Measurements from ENCODE around the gene DCUN1D1. TPM values are rescaled to one million over a fixed set of nuclear protein-coding genes. Genes with fewer than 3 reads are reported as not detected.

Gene DCUN1D1
- total RNA-seq, 1 donor from 2014 or later = 26.2 TPM

- no peak overlapping the region for H3K4me3 ChIP-seq (ENCODE audit: low read depth, low read length)
- DNase-seq (ENCODE audit: low read depth) = no peak
- no peaks in the 10 kb centered on the region for H3K27me3 ChIP-seq (ENCODE audit: control insufficient read depth, insufficient read depth, low read length)
- no peaks in the 10 kb centered on the region for H3K36me3 ChIP-seq (ENCODE audit: control insufficient read depth, insufficient read depth, low read length)
- no peak for TF ChIP-seq CTCF (IDR thresholded peaks at IDR 0.05; ENCODE audit: insufficient read depth, low read length, poor library complexity, severe bottlenecking)
Observed at GRCh38 chr3:182917134-182917533, 63.2 kb downstream of the DCUN1D1 start.

GRCh38 chr3:182914341-182914740 is 66.0 kb downstream of the DCUN1D1 start:
- no peak for DNase-seq (ENCODE audit: low read depth)
- Histone ChIP-seq H3K4me3 (ENCODE audit: low read depth, low read length) (no peak overlapping the region), H3K27me3 (ENCODE audit: control insufficient read depth, insufficient read depth, low read length) (no peaks in the 10 kb centered on the region), H3K36me3 (ENCODE audit: control insufficient read depth, insufficient read depth, low read length) (no peaks in the 10 kb centered on the region)
- TF ChIP-seq CTCF (IDR thresholded peaks at IDR 0.05; ENCODE audit: insufficient read depth, low read length, poor library complexity, severe bottlenecking) = no peak

- no peak for TF ChIP-seq CTCF (IDR thresholded peaks at IDR 0.05; ENCODE audit: insufficient read depth, low read length, poor library complexity, severe bottlenecking)
- DNase-seq (ENCODE audit: low read depth) = no peak
- H3K4me3 ChIP-seq (ENCODE audit: low read depth, low read length) = no peak overlapping the region
- H3K27me3 ChIP-seq (ENCODE audit: control insufficient read depth, insufficient read depth, low read length) = no peaks in the 10 kb centered on the region
- H3K36me3 ChIP-seq (ENCODE audit: control insufficient read depth, insufficient read depth, low read length) = no peaks in the 10 kb centered on the region
Observed at GRCh38 chr3:182913889-182914288, 66.4 kb downstream of the DCUN1D1 start.

- no peaks in the 10 kb centered on the region for H3K36me3 ChIP-seq (ENCODE audit: control insufficient read depth, insufficient read depth, low read length)
- no peaks in the 10 kb centered on the region for H3K27me3 ChIP-seq (ENCODE audit: control insufficient read depth, insufficient read depth, low read length)
- DNase-seq (ENCODE audit: low read depth) = no peak
- no peak for TF ChIP-seq CTCF (IDR thresholded peaks at IDR 0.05; ENCODE audit: insufficient read depth, low read length, poor library complexity, severe bottlenecking)
- H3K4me3 ChIP-seq (ENCODE audit: low read depth, low read length) = no peak overlapping the region
Observed at GRCh38 chr3:182912474-182912873, 67.9 kb downstream of the DCUN1D1 start.

- no peak overlapping the region for H3K4me3 ChIP-seq (ENCODE audit: low read depth, low read length)
- TF ChIP-seq CTCF (IDR thresholded peaks at IDR 0.05; ENCODE audit: insufficient read depth, low read length, poor library complexity, severe bottlenecking) = no peak
- DNase-seq (ENCODE audit: low read depth) = no peak
- no peaks in the 10 kb centered on the region for H3K27me3 ChIP-seq (ENCODE audit: control insufficient read depth, insufficient read depth, low read length)
- H3K36me3 ChIP-seq (ENCODE audit: control insufficient read depth, insufficient read depth, low read length) = no peaks in the 10 kb centered on the region
Observed at GRCh38 chr3:182911782-182912111, 68.6 kb downstream of the DCUN1D1 start.

GRCh38 chr3:182910936-182911781 is 69.2 kb downstream of the DCUN1D1 start:
- Histone ChIP-seq H3K27me3 (ENCODE audit: control insufficient read depth, insufficient read depth, low read length) (no peaks in the 10 kb centered on the region), H3K36me3 (ENCODE audit: control insufficient read depth, insufficient read depth, low read length) (no peaks in the 10 kb centered on the region), H3K4me3 (ENCODE audit: low read depth, low read length) (no peak overlapping the region)
- no peak for TF ChIP-seq CTCF (IDR thresholded peaks at IDR 0.05; ENCODE audit: insufficient read depth, low read length, poor library complexity, severe bottlenecking)
- no peak for DNase-seq (ENCODE audit: low read depth)

Measured in kidney epithelial cell (primary cell).